GM18519 (cell line): ENCODE measurements around the gene LSM14A.

Experiments used
- ATAC-seq: cut with Tn5 transposase; IDR thresholded peaks from one replicate; pipeline ENCODE4 v1.9.1; 2021; ENCODE audit warnings: mild to moderate bottlenecking, moderate library complexity; ENCODE audit not compliant: unreplicated experiment, low FRiP score

The LSM14A gene

GRCh38 chr19:34276614-34277013 lies 104.3 kb downstream of the LSM14A start:
- no peak for ATAC-seq

GRCh38 chr19:34277244-34277643 lies 104.9 kb downstream of the LSM14A start:
- ATAC-seq, result no peak

GRCh38 chr19:34278783-34279182 lies 106.5 kb downstream of the LSM14A start:
- ATAC-seq, result no peak
